Upper lobe of left lung (tissue), 6 donors: ENCODE measurements around the gene NCK2. TPM values are rescaled to one million over a fixed set of nuclear protein-coding genes. Genes with fewer than 3 reads are reported as not detected.

ENCODE experiments used
- ATAC-seq, 2 donors: fragments of 200-7000 bp; cut with Tn5 transposase; one replicate each; pipeline ENCODE4 v1.9.1; 2022; ENCODE audit warnings: mild to moderate bottlenecking in 2 of 2, moderate library complexity in 2 of 2; ENCODE audit not compliant: low FRiP score in 2 of 2
- DNase-seq, 2 donors: peaks; one replicate each; pipeline ENCODE4 v3.0.0-alpha.2; 2019 to 2020
- H3K27ac ChIP-seq, 4 donors: fragments of 200-600 bp; sonication (generic); one replicate each; pipeline ENCODE4 v1.5.1; 2016 to 2019
- H3K27me3 ChIP-seq, 4 donors: fragments of 200-600 bp; sonication (generic); one replicate each; pipeline ENCODE4 v1.5.1; 2017 to 2019
- H3K36me3 ChIP-seq, 4 donors: fragments of 200-600 bp; sonication (generic); one replicate each; pipeline ENCODE4 v1.5.1; 2016 to 2019
- H3K4me1 ChIP-seq, 4 donors: fragments of 200-600 bp; sonication (generic); one replicate each; pipeline ENCODE4 v1.5.1; 2018 to 2019
- H3K4me3 ChIP-seq, 4 donors: fragments of 200-600 bp; sonication (generic); one replicate each; pipeline ENCODE4 v1.5.1; 2017 to 2019; ENCODE audit warnings: mild to moderate bottlenecking in 2 of 4, moderate library complexity in 1 of 4
- H3K9me3 ChIP-seq, 4 donors: fragments of 200-600 bp; sonication (generic); one replicate each; pipeline ENCODE4 v1.5.1; 2018 to 2019
- CTCF ChIP-seq, 6 experiments: fragments of 450-650 bp in 4 of 6; fragments of 200-600 bp in 2 of 6; sonication (generic) in 2 of 6; IDR thresholded peaks; one replicate each; pipeline ENCODE4 v1.5.1; 2016 to 2019; ENCODE audit warnings: antibody characterized with exemption in 6 of 6
- EP300 ChIP-seq, 4 donors: sonication (generic); formaldehyde crosslinking; IDR thresholded peaks; one replicate each; pipeline ENCODE4 v1.5.1; 2017; ENCODE audit warnings: antibody characterized with exemption in 4 of 4, control low read depth in 2 of 4
- POLR2A ChIP-seq, 4 donors: fragments of 450-650 bp; IDR thresholded peaks; one replicate each; pipeline ENCODE4 v1.5.1; 2016 to 2017; ENCODE audit warnings: antibody characterized with exemption in 4 of 4, mild to moderate bottlenecking in 2 of 4
- POLR2AphosphoS5 ChIP-seq, 2 donors: sonication (generic); formaldehyde crosslinking; IDR thresholded peaks; one replicate each; pipeline ENCODE4 v1.5.1; 2017; ENCODE audit warnings: antibody characterized with exemption in 2 of 2
- WGBS, 2 donors: methylation state at CpG; one replicate each; pipeline ENCODE4 v1.1.5; 2017 to 2018; 5-methylcytosine and 5-hydroxymethylcytosine counted together
- total RNA-seq, 6 donors: library from RNA; depleted of rRNA in 4 of 6; stranded (reverse); fragments of >200 nt in 4 of 6; gene quantifications; one replicate each; pipeline versions ENCODE4 v1.1.0 to v1.2.1, GENCODE V29; 2016 to 2021
- donor health status: DM: no; HTN: no; CAD: no; lungs with moderate emphysema.
- donor health status: DM: no; HTN: yes; CAD: no; lungs with severe emphysema.

NCK2 gene
- total RNA-seq, 6 donors from 2014 or later = 29.3 to 48.6 (median 37.9) TPM

- Histone ChIP-seq H3K9me3 (no peaks in the 10 kb centered on the region), H3K27me3 (no peaks in the 10 kb centered on the region), H3K36me3 (no peaks in the 10 kb centered on the region), H3K27ac (peak overlapping the region in 3 of 4 donors; percentile 35 to 61 (median 55)), H3K4me1 (peaks cover 34 to 63% (median 39%) of the 10 kb centered on the region in 4 donors), H3K4me3 (no peak overlapping the region)
- ATAC-seq (peak; percentile 50 to 69), DNase-seq (no peak)
- TF ChIP-seq CTCF (IDR thresholded peaks at IDR 0.05) (no peak), EP300 (IDR thresholded peaks at IDR 0.05) (no peak), POLR2A (IDR thresholded peaks at IDR 0.05) (no peak), POLR2AphosphoS5 (IDR thresholded peaks at IDR 0.05) (peak in 1 of 2 donors; percentile 27)
- WGBS, 2 donors = 59 to 62% methylated on average over 11 of the region's 11 CpGs
Measured at GRCh38 chr2:105775809-105776559, 31.3 kb downstream of the NCK2 start.

DNA sequence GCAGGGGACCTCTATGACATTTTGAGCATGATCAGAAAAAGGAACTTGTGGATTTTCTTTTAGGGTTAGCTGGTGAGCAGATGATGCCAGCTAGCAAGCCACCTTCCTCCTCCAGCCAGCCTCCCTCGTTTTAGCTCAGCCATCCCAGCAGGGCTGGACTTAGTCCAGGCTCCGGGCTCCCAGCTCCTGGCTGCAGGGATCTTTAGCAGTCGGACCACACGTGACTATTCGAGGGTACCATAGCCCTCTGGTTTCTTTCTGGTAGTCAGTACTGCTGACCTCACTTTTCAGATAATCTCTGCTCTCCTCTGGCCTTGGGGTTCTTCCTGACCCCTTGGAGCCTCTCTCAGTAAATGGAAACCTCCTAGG is 31.8 kb downstream of the NCK2 start:
- ATAC-seq (no peak), DNase-seq (no peak)
- H3K27ac ChIP-seq = peak overlapping the region in 3 of 4 donors; percentile 35 to 61 (median 55)
- H3K27me3 ChIP-seq = no peaks in the 10 kb centered on the region
- H3K4me3 ChIP-seq = no peak overlapping the region
- WGBS, 2 donors = 62 to 66% methylated on average over 5 of the region's 5 CpGs
- H3K4me1 ChIP-seq = peaks cover 35 to 64% (median 43%) of the 10 kb centered on the region in 4 donors
- H3K9me3 ChIP-seq = no peaks in the 10 kb centered on the region
- TF ChIP-seq CTCF (IDR thresholded peaks at IDR 0.05) = no peak
- H3K36me3 ChIP-seq = no peaks in the 10 kb centered on the region

- no peak for ATAC-seq
- WGBS, 2 donors = 81 to 87% methylated on average over 13 of the region's 13 CpGs
- H3K36me3 ChIP-seq = no peaks in the 10 kb centered on the region
- DNase-seq = no peak
- H3K4me1 ChIP-seq = peaks cover 37 to 60% (median 39%) of the 10 kb centered on the region in 4 donors
- TF ChIP-seq CTCF (IDR thresholded peaks at IDR 0.05) (no peak), POLR2A (IDR thresholded peaks at IDR 0.05) (no peak), POLR2AphosphoS5 (IDR thresholded peaks at IDR 0.05) (no peak), EP300 (IDR thresholded peaks at IDR 0.05) (no peak)
- no peaks in the 10 kb centered on the region for H3K27me3 ChIP-seq
- H3K4me3 ChIP-seq = no peak overlapping the region
- peak overlapping the region in 3 of 4 donors; percentile 21 to 61 (median 35) for H3K27ac ChIP-seq
- H3K9me3 ChIP-seq = no peaks in the 10 kb centered on the region
Measured at GRCh38 chr2:105777031-105777482, 32.3 kb downstream of the NCK2 start.

- H3K9me3 ChIP-seq = no peaks in the 10 kb centered on the region
- no peak overlapping the region for H3K4me3 ChIP-seq
- H3K4me1 ChIP-seq = peaks cover 36 to 57% (median 41%) of the 10 kb centered on the region in 4 donors
- peak overlapping the region in 1 of 4 donors; percentile 61 for H3K27ac ChIP-seq
- no peak for ATAC-seq
- no peaks in the 10 kb centered on the region for H3K36me3 ChIP-seq
- 70 to 95% methylated on average over 9 of the region's 9 CpGs for WGBS, 2 donors
- no peaks in the 10 kb centered on the region for H3K27me3 ChIP-seq
- no peak for TF ChIP-seq POLR2A (IDR thresholded peaks at IDR 0.05)
- TF ChIP-seq CTCF (IDR thresholded peaks at IDR 0.05) = no peak
- no peak for TF ChIP-seq EP300 (IDR thresholded peaks at IDR 0.05)
- no peak for TF ChIP-seq POLR2AphosphoS5 (IDR thresholded peaks at IDR 0.05)
- no peak for DNase-seq
Measured at GRCh38 chr2:105777506-105778055, 32.9 kb downstream of the NCK2 start.
